Naive thymus-derived CD8-positive, alpha-beta T cell (primary cell): Measurements from ENCODE around the gene RADIL. TPM values are rescaled to one million over a fixed set of nuclear protein-coding genes. Genes with fewer than 3 reads are reported as not detected.
A peak's percentile ranks its signal among the peaks of the same experiment; 100 is the strongest.

ENCODE experiments used
- ATAC-seq, 2 donors: fragments of 150-1000 bp; cut with Tn5 transposase in 1 of 2; sonication (Bioruptor Pico), chemical (Tn5 transposase) in 1 of 2; 1 replicate in 1 of 2; 2 replicates in 1 of 2; pipeline ENCODE4 v1.10.0; 2021; ENCODE audit warnings: mild to moderate bottlenecking in 2 of 2, moderate library complexity in 2 of 2
- POLR2A ChIA-PET: fragments of 350-600 bp; sonication (Branson Sonifier 250); formaldehyde crosslinking; loops from one replicate; lab custom pipeline; 2021; ENCODE audit warnings: antibody characterized with exemption; lab: Charles Lee
- DNase-seq, 10 donors: peaks; one replicate each; pipeline versions ENCODE4 v3.0.0 to v3.0.0-alpha.2; 2020 to 2022
- H3K27ac Mint-ChIP-seq, 10 donors: one replicate each; pipeline ENCODE4 v1.8.0; 2020 to 2022; ENCODE audit warnings: mild to moderate bottlenecking in 10 of 10, mixed read lengths in 10 of 10, moderate library complexity in 4 of 10, inconsistent platforms in 1 of 10
- H3K27me3 Mint-ChIP-seq, 5 donors: one replicate each; pipeline ENCODE4 v1.8.0; 2021 to 2022; ENCODE audit warnings: mixed read lengths in 5 of 5
- H3K36me3 Mint-ChIP-seq, 3 donors: one replicate each; pipeline ENCODE4 v1.8.0; 2020 to 2022; ENCODE audit warnings: mixed read lengths in 3 of 3, mild to moderate bottlenecking in 2 of 3, inconsistent platforms in 1 of 3
- H3K4me1 Mint-ChIP-seq, 4 donors: one replicate each; pipeline ENCODE4 v1.8.0; 2021 to 2022; ENCODE audit warnings: mixed read lengths in 4 of 4
- H3K4me3 Mint-ChIP-seq, 10 donors: one replicate each; pipeline ENCODE4 v1.8.0; 2020 to 2022; ENCODE audit warnings: mild to moderate bottlenecking in 10 of 10, mixed read lengths in 10 of 10, moderate library complexity in 6 of 10, inconsistent platforms in 1 of 10
- H3K9me3 Mint-ChIP-seq, 9 donors: one replicate each; pipeline ENCODE4 v1.8.0; 2020 to 2022; ENCODE audit warnings: mixed read lengths in 9 of 9, mild to moderate bottlenecking in 3 of 9, inconsistent platforms in 1 of 9, moderate library complexity in 1 of 9
- polyA plus RNA-seq, 3 donors: library from polyadenylated mRNA; unstranded; fragments of 300-500 nt; fragmentation: Illumina TruSeq; gene quantifications; one replicate each; pipeline ENCODE4 v1.2.3, GENCODE V29; 2021
- total RNA-seq, 8 experiments: library from RNA in 2 of 8; stranded (reverse) in 2 of 8; gene quantifications; one replicate each; pipeline ENCODE4 v1.2.3 and lab custom pipeline; 2021 to 2026

The RADIL gene, protein sequence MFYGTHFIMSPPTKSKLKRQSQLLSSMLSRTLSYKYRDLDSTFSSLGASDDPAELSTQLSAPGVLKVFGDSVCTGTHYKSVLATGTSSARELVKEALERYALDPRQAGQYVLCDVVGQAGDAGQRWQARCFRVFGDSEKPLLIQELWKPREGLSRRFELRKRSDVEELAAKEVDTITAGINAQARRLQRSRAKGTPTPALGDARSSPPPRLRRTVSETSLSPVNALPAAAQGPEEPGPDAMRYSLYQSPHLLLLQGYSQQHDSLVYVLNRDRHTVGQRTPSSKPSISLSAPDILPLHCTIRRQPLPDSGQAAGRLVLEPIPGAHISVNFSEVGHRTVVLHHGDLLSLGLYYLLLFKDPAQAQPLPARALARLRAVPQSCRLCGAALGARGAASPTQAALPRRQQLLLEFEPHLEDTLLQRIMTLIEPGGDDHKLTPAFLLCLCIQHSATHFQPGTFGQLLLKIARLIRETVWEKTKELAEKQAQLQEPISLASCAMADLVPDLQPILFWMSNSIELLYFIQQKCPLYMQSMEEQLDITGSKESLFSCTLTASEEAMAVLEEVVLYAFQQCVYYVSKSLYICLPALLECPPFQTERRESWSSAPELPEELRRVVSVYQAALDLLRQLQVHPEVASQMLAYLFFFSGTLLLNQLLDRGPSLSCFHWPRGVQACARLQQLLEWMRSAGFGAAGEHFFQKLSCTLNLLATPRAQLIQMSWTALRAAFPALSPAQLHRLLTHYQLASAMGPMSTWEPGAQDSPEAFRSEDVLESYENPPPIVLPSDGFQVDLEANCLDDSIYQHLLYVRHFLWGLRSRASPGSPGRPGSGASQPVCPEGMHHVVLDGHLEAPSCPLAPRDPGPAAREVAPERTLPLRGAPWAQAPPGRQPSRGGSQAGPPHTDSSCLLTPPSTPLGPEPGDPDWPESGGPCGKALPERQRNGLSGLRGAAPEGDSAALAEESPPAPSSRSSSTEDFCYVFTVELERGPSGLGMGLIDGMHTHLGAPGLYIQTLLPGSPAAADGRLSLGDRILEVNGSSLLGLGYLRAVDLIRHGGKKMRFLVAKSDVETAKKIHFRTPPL
- total RNA-seq (under 1 TPM in 1 of 2 experiments, not detected in 1; 0.18 TPM), polyA plus RNA-seq (under 1 TPM in 2 of 3 donors, not detected in 1; 0.02 to 0.07 TPM), total RNA-seq (lab: John Stamatoyannopoulos, UW) (0 to 0.17 (median 0) reads per million in 6 experiments)

DNA sequence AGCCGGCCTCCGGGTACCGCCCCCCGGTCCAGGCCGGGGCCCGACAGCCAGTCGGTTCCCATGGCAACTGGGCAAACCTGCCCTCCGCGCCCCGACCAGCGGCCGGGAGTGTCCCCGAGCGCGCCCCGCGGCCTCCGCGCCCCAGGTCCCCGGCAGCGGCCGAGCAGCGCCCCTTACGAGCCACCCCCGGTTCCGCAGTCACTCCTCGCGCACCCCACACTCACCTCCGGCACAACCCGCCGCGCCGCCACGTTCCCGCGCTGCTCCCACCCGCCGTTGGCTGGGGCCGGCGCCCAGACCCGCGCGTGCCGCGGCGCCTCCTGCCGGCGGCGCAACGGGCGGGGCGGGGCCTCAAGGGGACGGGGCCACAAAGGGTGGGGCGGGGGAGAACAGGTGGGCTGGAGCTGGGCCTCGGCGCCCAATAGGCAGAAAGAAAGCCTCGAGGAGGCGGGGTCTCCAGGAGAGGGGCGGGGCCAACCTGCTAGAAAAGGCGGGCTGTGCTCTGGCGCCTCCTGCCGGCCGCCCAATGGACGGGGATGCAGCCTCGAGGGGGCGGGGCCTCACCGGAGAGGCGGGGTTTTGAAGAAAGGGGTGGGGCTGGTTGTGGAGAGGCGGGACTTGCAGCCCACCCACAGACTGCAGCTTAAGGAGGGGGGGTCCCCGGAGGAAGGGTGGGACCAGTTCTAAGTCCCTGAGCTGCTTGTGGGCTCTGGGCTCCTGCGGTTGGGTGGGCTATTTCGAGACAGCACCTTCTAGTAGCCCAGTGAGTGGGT is at the start of gene RADIL:
Gene RADIL, minus strand, starts transcription at position 345 of the 773 bp plus-strand sequence. CDS start 5,577 bp downstream, outside the sequence.
- Mint-ChIP-seq H3K4me3 (peak within 1 kb of the TSS; percentile 66 to 86 (median 70)), H3K36me3 (no peaks in the 10 kb centered on the region), H3K27ac (peak within 1 kb of the TSS in 2 of 10 donors; percentile 3 to 21), H3K4me1 (peaks cover 6 to 17% (median 13%) of the 10 kb centered on the region in 4 donors), H3K9me3 (no peaks in the 10 kb centered on the region), H3K27me3 (peaks cover 11 to 46% (median 27%) of the 10 kb centered on the region in 5 donors)
- ATAC-seq: peak; percentile 91 to 96
- DNase-seq: peak; percentile 69 to 91 (median 87)
- POLR2A ChIA-PET: interaction anchor here (0.6 to 1.0 kb wide), 2 partner anchors 53 to 1670 kb away, joined by 3 read pairs; no protein-coding TSS in a partner anchor

DNA sequence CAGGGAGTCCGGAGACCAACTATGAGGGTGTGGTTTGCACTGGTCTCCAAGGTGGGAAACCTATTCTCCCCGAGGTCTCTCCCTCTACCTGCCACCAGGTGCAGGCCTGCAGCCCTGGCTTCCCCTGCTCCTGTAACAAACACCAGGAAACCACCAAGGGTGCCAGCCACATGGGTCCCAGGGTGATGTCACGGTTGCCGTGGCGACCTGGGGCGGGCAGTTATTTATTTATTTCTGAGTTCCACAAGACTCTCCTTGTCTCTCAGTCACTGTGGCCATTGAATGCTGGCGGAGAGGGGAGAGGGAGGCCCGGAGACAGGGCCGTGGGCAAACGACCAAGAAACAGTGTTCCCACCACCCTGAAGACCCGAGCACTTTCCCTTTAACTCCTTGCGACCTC is 48.4 kb upstream of the RADIL start:
- Mint-ChIP-seq H3K27ac (peak overlapping the region in 1 of 10 donors; percentile 65), H3K9me3 (no peaks in the 10 kb centered on the region), H3K36me3 (no peaks in the 10 kb centered on the region), H3K27me3 (peaks cover 0 to 12% (median 0%) of the 10 kb centered on the region in 5 donors), H3K4me3 (no peak overlapping the region), H3K4me1 (no peaks in the 10 kb centered on the region)
- no peak for ATAC-seq
- DNase-seq: no peak
- POLR2A ChIA-PET: no interaction called here

- Mint-ChIP-seq H3K9me3 (no peaks in the 10 kb centered on the region), H3K36me3 (no peaks in the 10 kb centered on the region), H3K4me1 (no peaks in the 10 kb centered on the region), H3K27me3 (peaks cover 0 to 14% (median 2%) of the 10 kb centered on the region in 5 donors), H3K27ac (no peak overlapping the region), H3K4me3 (no peak overlapping the region)
- DNase-seq (no peak), ATAC-seq (no peak)
- POLR2A ChIA-PET: no interaction called here
Observed at GRCh38 chr7:4929005-4929404, 45.5 kb upstream of the RADIL start.

DNA sequence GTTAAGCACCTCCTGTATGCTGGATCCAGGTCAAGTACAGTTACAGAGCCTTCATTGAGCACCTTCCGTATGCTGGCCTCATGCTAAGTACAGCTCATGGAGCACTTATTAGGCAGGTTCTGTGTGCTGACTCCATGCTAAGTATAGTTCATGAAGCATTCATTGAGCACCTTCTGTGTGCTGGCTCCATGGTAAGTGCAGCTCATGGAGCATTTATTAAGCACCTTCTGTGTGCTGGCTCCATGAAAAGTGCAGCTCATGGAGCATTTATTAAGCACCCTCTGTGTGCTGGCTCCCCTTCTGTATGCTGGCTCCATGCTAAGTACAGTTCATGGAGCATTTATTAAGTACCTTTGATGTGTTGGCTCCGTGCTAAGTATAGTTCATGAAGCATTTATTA is 44.9 kb upstream of the RADIL start:
- no peak for ATAC-seq
- POLR2A ChIA-PET: no interaction called here

GRCh38 chr7:4919969-4920766 is 36.7 kb upstream of the RADIL start:
- peaks cover 2 to 11% (median 10%) of the 10 kb centered on the region in 5 donors for H3K27me3 Mint-ChIP-seq
- H3K4me3 Mint-ChIP-seq: no peak overlapping the region
- no peaks in the 10 kb centered on the region for H3K36me3 Mint-ChIP-seq
- DNase-seq (no peak), ATAC-seq (no peak)
- POLR2A ChIA-PET: no interaction called here
- no peak overlapping the region for H3K27ac Mint-ChIP-seq
- H3K4me1 Mint-ChIP-seq: no peaks in the 10 kb centered on the region
- peaks cover 0 to 16% (median 0%) of the 10 kb centered on the region in 9 donors for H3K9me3 Mint-ChIP-seq

More for the DNA sequence above, 44.9 kb upstream of the RADIL start:
- DNase-seq: no peak
- H3K9me3 Mint-ChIP-seq: no peaks in the 10 kb centered on the region
- H3K27ac Mint-ChIP-seq: no peak overlapping the region
- H3K4me3 Mint-ChIP-seq: no peak overlapping the region
- no peaks in the 10 kb centered on the region for H3K4me1 Mint-ChIP-seq
- peaks cover 0 to 14% (median 2%) of the 10 kb centered on the region in 5 donors for H3K27me3 Mint-ChIP-seq
- H3K36me3 Mint-ChIP-seq: no peaks in the 10 kb centered on the region

- DNase-seq: no peak
- H3K4me1 Mint-ChIP-seq: no peaks in the 10 kb centered on the region
- no peak for ATAC-seq
- H3K27me3 Mint-ChIP-seq: peaks cover 0 to 13% (median 4%) of the 10 kb centered on the region in 5 donors
- H3K9me3 Mint-ChIP-seq: peaks cover 0 to 16% (median 0%) of the 10 kb centered on the region in 9 donors
- POLR2A ChIA-PET: no interaction called here
- no peaks in the 10 kb centered on the region for H3K36me3 Mint-ChIP-seq
- no peak overlapping the region for H3K27ac Mint-ChIP-seq
- no peak overlapping the region for H3K4me3 Mint-ChIP-seq
Observed at GRCh38 chr7:4916113-4916512, 32.6 kb upstream of the RADIL start.

- H3K9me3 Mint-ChIP-seq: peaks cover 0 to 3% (median 0%) of the 10 kb centered on the region in 9 donors
- no peaks in the 10 kb centered on the region for H3K36me3 Mint-ChIP-seq
- no peak overlapping the region for H3K27ac Mint-ChIP-seq
- no peaks in the 10 kb centered on the region for H3K4me1 Mint-ChIP-seq
- POLR2A ChIA-PET: no interaction called here
- DNase-seq (no peak), ATAC-seq (no peak)
- peaks cover 0 to 13% (median 4%) of the 10 kb centered on the region in 5 donors for H3K27me3 Mint-ChIP-seq
- no peak overlapping the region for H3K4me3 Mint-ChIP-seq
Observed at GRCh38 chr7:4911111-4911828, 27.8 kb upstream of the RADIL start.

DNA sequence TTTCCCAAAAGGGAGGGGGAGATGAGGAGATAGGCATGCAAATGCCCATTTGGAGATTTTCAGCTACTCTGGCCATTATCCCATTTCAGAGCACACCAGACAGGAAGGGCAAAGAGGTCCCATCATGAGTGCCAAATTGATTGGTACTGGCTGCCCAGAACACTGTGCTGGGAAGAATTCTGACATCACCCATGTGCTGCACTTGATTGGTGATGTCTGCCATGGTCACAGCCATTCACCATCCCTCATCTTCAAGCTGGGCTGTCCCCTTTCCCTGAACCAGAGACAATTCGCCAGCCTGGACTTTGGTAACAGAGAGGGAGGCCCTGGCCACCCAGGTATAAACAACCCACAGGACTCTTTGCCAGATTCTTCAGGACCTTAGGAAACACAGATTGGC is 23.2 kb upstream of the RADIL start:
- H3K4me1 Mint-ChIP-seq: peaks cover 0 to 4% (median under 1%) of the 10 kb centered on the region in 4 donors
- DNase-seq: no peak
- H3K9me3 Mint-ChIP-seq: peaks cover 0 to 3% (median 0%) of the 10 kb centered on the region in 9 donors
- no peak overlapping the region for H3K4me3 Mint-ChIP-seq
- peaks cover 0 to 38% (median 16%) of the 10 kb centered on the region in 5 donors for H3K27me3 Mint-ChIP-seq
- no peaks in the 10 kb centered on the region for H3K36me3 Mint-ChIP-seq
- ATAC-seq: no peak
- H3K27ac Mint-ChIP-seq: no peak overlapping the region
- POLR2A ChIA-PET: no interaction called here

- DNase-seq (no peak), ATAC-seq (no peak)
- POLR2A ChIA-PET: no interaction called here
- peaks cover 0 to 3% (median 0%) of the 10 kb centered on the region in 9 donors for H3K9me3 Mint-ChIP-seq
- H3K27ac Mint-ChIP-seq: no peak overlapping the region
- no peak overlapping the region for H3K4me3 Mint-ChIP-seq
- H3K4me1 Mint-ChIP-seq: peaks cover 0 to 4% (median under 1%) of the 10 kb centered on the region in 4 donors
- peaks cover 0 to 38% (median 14%) of the 10 kb centered on the region in 5 donors for H3K27me3 Mint-ChIP-seq
- no peaks in the 10 kb centered on the region for H3K36me3 Mint-ChIP-seq
Observed at GRCh38 chr7:4905171-4905570, 21.7 kb upstream of the RADIL start.

DNA sequence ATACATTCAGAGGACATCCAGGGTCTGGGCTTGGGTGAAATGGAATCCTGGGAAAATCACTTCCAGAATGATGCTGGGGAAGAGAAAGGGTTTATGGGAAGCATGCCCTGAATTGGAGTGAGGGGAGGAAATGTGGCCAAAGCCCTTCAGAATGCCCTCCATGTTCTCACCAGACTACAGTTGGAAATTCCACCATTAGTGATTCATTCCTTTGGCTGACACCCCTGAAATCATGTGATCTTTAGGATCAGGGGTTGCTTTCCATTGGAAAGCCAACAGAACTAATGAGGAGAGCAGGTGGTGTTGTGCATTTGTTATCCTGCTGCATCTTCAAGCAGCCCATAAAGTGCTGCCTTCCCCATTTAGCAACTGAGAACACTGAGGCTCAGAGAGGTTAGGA is 20.8 kb upstream of the RADIL start:
- Mint-ChIP-seq H3K9me3 (peaks cover 0 to 3% (median 0%) of the 10 kb centered on the region in 9 donors), H3K4me1 (peaks cover 0 to 4% (median under 1%) of the 10 kb centered on the region in 4 donors), H3K36me3 (no peaks in the 10 kb centered on the region), H3K27me3 (peaks cover 0 to 44% (median 14%) of the 10 kb centered on the region in 5 donors), H3K27ac (no peak overlapping the region), H3K4me3 (no peak overlapping the region)
- POLR2A ChIA-PET: no interaction called here
- DNase-seq: no peak
- no peak for ATAC-seq
